Brain microvascular endothelial cell (primary cell): ENCODE measurements around the gene ELMO1.

Experiments
- DNase-seq: peaks from one replicate; pipeline ENCODE4 v3.0.0-alpha.2; 2020
- H3K27ac ChIP-seq: fragments of 250-450 bp; sonication (Bioruptor Pico); 2 replicates; pipeline ENCODE4 v1.5.1; 2020; ENCODE audit warnings: mild to moderate bottlenecking, moderate library complexity
- H3K27me3 ChIP-seq: fragments of 250-450 bp; sonication (Bioruptor Pico); replicated peaks from 2 replicates; pipeline ENCODE4 v1.5.1; 2020; ENCODE audit warnings: mild to moderate bottlenecking
- H3K36me3 ChIP-seq: fragments of 250-450 bp; sonication (Bioruptor Pico); replicated peaks from 2 replicates; pipeline ENCODE4 v1.5.1; 2020; ENCODE audit warnings: mild to moderate bottlenecking
- H3K4me3 ChIP-seq: 2 replicates; pipeline ENCODE4 v1.5.1; 2011; ENCODE audit warnings: low read depth, mild to moderate bottlenecking, control low read depth, low read length, moderate library complexity
- in situ Hi-C: cut with HindIII; loops from 2 replicates; pipeline ENCODE4 v1.10.0; 2017; ENCODE audit warnings: low sequenced_read_pairs, low pct_ligation_motif_present
- TF ChIP-seq, protein P1 (sequence below): IDR thresholded peaks from 2 replicates; pipeline ENCODE4 v1.5.1; 2011; ENCODE audit warnings: low read depth, mild to moderate bottlenecking, moderate library complexity, low read length, control low read depth, inconsistent platforms; ENCODE audit errors: missing control alignments

The ELMO1 gene

DNA sequence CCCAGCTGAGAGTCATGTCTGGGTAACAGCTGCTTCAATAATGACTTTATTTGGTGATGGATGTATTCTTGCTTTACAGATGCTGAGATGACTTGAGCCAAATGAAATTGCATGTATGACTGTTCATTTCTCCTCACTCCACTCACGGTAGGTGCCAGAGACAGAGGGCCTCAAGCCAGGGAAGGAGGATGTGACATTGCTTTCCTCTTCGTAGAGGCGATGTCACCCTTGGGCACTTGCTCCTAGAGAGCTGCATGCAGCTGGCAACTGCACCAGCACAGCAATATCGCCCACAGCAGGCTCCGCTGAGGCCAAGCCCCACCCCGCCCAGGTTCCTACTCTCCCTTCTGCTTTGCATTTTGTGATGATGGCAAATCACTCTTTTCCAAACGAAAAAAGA, 607.8 kb downstream of the ELMO1 start:
- DNase-seq, result no peak
- Histone ChIP-seq H3K36me3 (no peaks in the 10 kb centered on the region), H3K27me3 (no peaks in the 10 kb centered on the region), H3K27ac (no peak overlapping the region), H3K4me3 (no peak overlapping the region)
- in situ Hi-C loops, result no loop called here
- TF ChIP-seq, protein P1, sequence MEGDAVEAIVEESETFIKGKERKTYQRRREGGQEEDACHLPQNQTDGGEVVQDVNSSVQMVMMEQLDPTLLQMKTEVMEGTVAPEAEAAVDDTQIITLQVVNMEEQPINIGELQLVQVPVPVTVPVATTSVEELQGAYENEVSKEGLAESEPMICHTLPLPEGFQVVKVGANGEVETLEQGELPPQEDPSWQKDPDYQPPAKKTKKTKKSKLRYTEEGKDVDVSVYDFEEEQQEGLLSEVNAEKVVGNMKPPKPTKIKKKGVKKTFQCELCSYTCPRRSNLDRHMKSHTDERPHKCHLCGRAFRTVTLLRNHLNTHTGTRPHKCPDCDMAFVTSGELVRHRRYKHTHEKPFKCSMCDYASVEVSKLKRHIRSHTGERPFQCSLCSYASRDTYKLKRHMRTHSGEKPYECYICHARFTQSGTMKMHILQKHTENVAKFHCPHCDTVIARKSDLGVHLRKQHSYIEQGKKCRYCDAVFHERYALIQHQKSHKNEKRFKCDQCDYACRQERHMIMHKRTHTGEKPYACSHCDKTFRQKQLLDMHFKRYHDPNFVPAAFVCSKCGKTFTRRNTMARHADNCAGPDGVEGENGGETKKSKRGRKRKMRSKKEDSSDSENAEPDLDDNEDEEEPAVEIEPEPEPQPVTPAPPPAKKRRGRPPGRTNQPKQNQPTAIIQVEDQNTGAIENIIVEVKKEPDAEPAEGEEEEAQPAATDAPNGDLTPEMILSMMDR, result no peak

DNA sequence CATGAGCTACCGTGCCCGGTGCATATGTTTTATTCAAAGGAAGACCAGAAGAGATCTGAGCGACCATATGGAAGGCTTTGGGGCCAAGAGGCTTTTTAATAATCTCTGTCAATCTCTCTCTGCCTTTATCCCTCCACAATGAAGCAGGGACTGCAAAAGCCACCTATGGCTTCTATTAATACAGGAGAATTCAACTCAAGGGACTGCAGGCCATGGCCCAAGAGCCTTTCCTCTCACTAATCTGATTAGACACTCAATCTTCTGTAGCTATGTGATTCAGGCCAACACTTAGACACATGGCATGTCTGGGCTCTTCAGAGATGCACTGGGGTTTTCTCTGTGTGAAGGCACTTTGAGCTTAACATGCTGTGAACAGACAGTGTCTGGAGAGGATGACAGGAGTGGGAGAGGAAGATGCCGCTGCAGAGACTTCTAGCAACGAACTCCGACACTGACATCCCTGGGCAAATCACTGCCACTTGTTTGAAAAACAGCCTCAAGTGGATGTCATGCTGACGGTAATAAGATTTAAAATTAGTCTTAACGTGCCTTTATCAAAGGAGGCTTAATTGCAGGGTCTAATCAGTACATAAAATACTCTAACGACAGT, 609.9 kb downstream of the ELMO1 start:
- H3K4me3 ChIP-seq, result no peak overlapping the region
- no peaks in the 10 kb centered on the region for H3K27me3 ChIP-seq
- no peaks in the 10 kb centered on the region for H3K36me3 ChIP-seq
- in situ Hi-C loops, result no loop called here
- no peak overlapping the region for H3K27ac ChIP-seq
- no peak for DNase-seq
- TF ChIP-seq, protein P1, result no peak

GRCh38 chr7:36831049-36831448, 617.6 kb downstream of the ELMO1 start:
- no peak for DNase-seq
- in situ Hi-C loops, result no loop called here

GRCh38 chr7:36827726-36828703, 620.6 kb downstream of the ELMO1 start:
- TF ChIP-seq, protein P1, result no peak
- no peaks in the 10 kb centered on the region for H3K36me3 ChIP-seq
- H3K27ac ChIP-seq, result no peak overlapping the region
- DNase-seq, result no peak
- H3K27me3 ChIP-seq, result no peaks in the 10 kb centered on the region
- in situ Hi-C loops, result no loop called here
- no peak overlapping the region for H3K4me3 ChIP-seq

More at GRCh38 chr7:36831049-36831448, 617.6 kb downstream of the ELMO1 start:
- H3K27me3 ChIP-seq, result no peaks in the 10 kb centered on the region
- TF ChIP-seq, protein P1, result no peak
- no peaks in the 10 kb centered on the region for H3K36me3 ChIP-seq
- no peak overlapping the region for H3K4me3 ChIP-seq
- H3K27ac ChIP-seq, result no peak overlapping the region

GRCh38 chr7:36825501-36825900, 623.2 kb downstream of the ELMO1 start:
- TF ChIP-seq, protein P1, result no peak
- H3K36me3 ChIP-seq, result no peaks in the 10 kb centered on the region
- in situ Hi-C loops, result no loop called here
- H3K27me3 ChIP-seq, result no peaks in the 10 kb centered on the region
- no peak overlapping the region for H3K4me3 ChIP-seq
- no peak overlapping the region for H3K27ac ChIP-seq
- no peak for DNase-seq
